Mesenchymal stem cell (in vitro differentiated cells and primary cell): ENCODE results near the gene AGPS.

Experiments
- DNase-seq: peaks from one replicate; pipeline ENCODE4 v3.0.0-alpha.2; 2013
- H2AFZ ChIP-seq: one replicate; pipeline ENCODE4 v1.6.1; 2013; ENCODE audit warnings: low read depth, mild to moderate bottlenecking, control low read depth, inconsistent platforms, low read length, moderate library complexity
- H2AK5ac ChIP-seq: 2 replicates; pipeline ENCODE4 v1.6.1; 2013; ENCODE audit warnings: low read length, moderate library complexity, mild to moderate bottlenecking, inconsistent platforms; ENCODE audit not compliant: severe bottlenecking
- H2BK120ac ChIP-seq: one replicate; pipeline ENCODE4 v1.6.1; 2013; ENCODE audit warnings: low read depth, mild to moderate bottlenecking, inconsistent platforms, low read length, moderate library complexity
- H2BK12ac ChIP-seq, 2 experiments: one replicate each; pipeline ENCODE4 v1.6.1; 2013; ENCODE audit warnings: inconsistent platforms in 2 of 2, low read length in 2 of 2, mild to moderate bottlenecking in 2 of 2, moderate library complexity in 2 of 2, control low read depth in 1 of 2
- H2BK15ac ChIP-seq: one replicate; pipeline ENCODE4 v1.6.1; 2013; ENCODE audit warnings: mild to moderate bottlenecking, low read depth, inconsistent platforms; ENCODE audit not compliant: poor library complexity, severe bottlenecking
- H2BK5ac ChIP-seq: 2 replicates; pipeline ENCODE4 v1.6.1; 2013; ENCODE audit warnings: low read depth, mild to moderate bottlenecking, low read length, control low read depth, inconsistent platforms; ENCODE audit not compliant: poor library complexity, severe bottlenecking
- H3K14ac ChIP-seq, 2 experiments: one replicate each; pipeline ENCODE4 v1.6.1; 2013; ENCODE audit warnings: inconsistent platforms in 2 of 2, low read length in 2 of 2, control low read depth in 1 of 2, mild to moderate bottlenecking in 1 of 2, moderate library complexity in 1 of 2
- H3K18ac ChIP-seq, 2 experiments: one replicate each; pipeline ENCODE4 v1.6.1; 2013; ENCODE audit warnings: inconsistent platforms in 2 of 2, low read length in 2 of 2, control low read depth in 1 of 2, low read depth in 1 of 2, mild to moderate bottlenecking in 1 of 2
- H3K23ac ChIP-seq, 2 experiments: one replicate each; pipeline ENCODE4 v1.6.1; 2013; ENCODE audit warnings: inconsistent platforms in 2 of 2, low read length in 2 of 2, mild to moderate bottlenecking in 2 of 2, moderate library complexity in 2 of 2, control low read depth in 1 of 2
- H3K27ac ChIP-seq: 2 replicates; pipeline ENCODE4 v1.5.1; 2013; ENCODE audit warnings: mild to moderate bottlenecking, moderate library complexity, low read length, control low read depth, inconsistent platforms; ENCODE audit not compliant: poor library complexity, severe bottlenecking
- H3K27me3 ChIP-seq, 2 experiments: 2 replicates each; pipeline versions ENCODE4 v1.6.1 to v1.7.0; 2013; ENCODE audit warnings: low read length in 2 of 2, mild to moderate bottlenecking in 2 of 2, moderate library complexity in 2 of 2, control low read depth in 1 of 2, inconsistent platforms in 1 of 2; ENCODE audit not compliant: control insufficient read depth in 1 of 2, insufficient read depth in 1 of 2
- H3K36me3 ChIP-seq, 2 experiments: 2 replicates each; pipeline versions ENCODE4 v1.6.1 to v1.7.0; 2013; ENCODE audit warnings: low read length in 2 of 2, control low read depth in 1 of 2, inconsistent platforms in 1 of 2, low read depth in 1 of 2, mild to moderate bottlenecking in 1 of 2; ENCODE audit not compliant: insufficient read depth in 2 of 2, control insufficient read depth in 1 of 2
- H3K4ac ChIP-seq, 2 experiments: one replicate each; pipeline ENCODE4 v1.6.1; 2013; ENCODE audit warnings: inconsistent platforms in 2 of 2, low read length in 2 of 2, mild to moderate bottlenecking in 2 of 2, moderate library complexity in 2 of 2, control low read depth in 1 of 2, low read depth in 1 of 2
- H3K4me1 ChIP-seq: 2 replicates; pipeline ENCODE4 v1.6.1; 2013; ENCODE audit warnings: low read depth, low read length, control low read depth; ENCODE audit not compliant: control insufficient read depth, insufficient read depth
- H3K4me2 ChIP-seq: 2 replicates; pipeline ENCODE4 v1.6.1; 2013; ENCODE audit warnings: low read length, mild to moderate bottlenecking, inconsistent platforms; ENCODE audit not compliant: poor library complexity, severe bottlenecking
- H3K4me3 ChIP-seq, 2 experiments: 2 replicates each; pipeline versions ENCODE4 v1.5.1 to v1.7.0; 2013; ENCODE audit warnings: low read length in 2 of 2, mild to moderate bottlenecking in 2 of 2, control low read depth in 1 of 2, low read depth in 1 of 2; ENCODE audit not compliant: insufficient read depth in 1 of 2
- H3K79me1 ChIP-seq: replicated peaks from 2 replicates; pipeline ENCODE4 v1.6.1; 2013; ENCODE audit warnings: mild to moderate bottlenecking, control low read depth, low read length, inconsistent platforms; ENCODE audit not compliant: poor library complexity, severe bottlenecking
- H3K9ac ChIP-seq: 2 replicates; pipeline ENCODE4 v1.7.0; 2013; ENCODE audit warnings: mild to moderate bottlenecking, low read length, moderate library complexity
- H3K9me3 ChIP-seq: 2 replicates; pipeline ENCODE4 v1.7.0; 2013; ENCODE audit warnings: mild to moderate bottlenecking, low read length; ENCODE audit not compliant: control insufficient read depth
- H4K8ac ChIP-seq: one replicate; pipeline ENCODE4 v1.6.1; 2013; ENCODE audit warnings: inconsistent platforms, mild to moderate bottlenecking, low read length, moderate library complexity
- H4K91ac ChIP-seq: one replicate; pipeline ENCODE4 v1.6.1; 2013; ENCODE audit warnings: mild to moderate bottlenecking, low read length, inconsistent platforms
- WGBS: methylation state at CpG from one replicate; pipeline ENCODE4 v1.1.7; 2013; ENCODE audit warnings: mixed read lengths; 5-methylcytosine and 5-hydroxymethylcytosine counted together

Gene AGPS

GRCh38 chr2:177556153-177556552 is 163.6 kb downstream of the AGPS start:
- Histone ChIP-seq H2AK5ac (no peak overlapping the region), H3K14ac (no peak overlapping the region), H3K23ac (no peak overlapping the region), H3K4me1 (peaks cover 5% of the 10 kb centered on the region), H3K4me2 (no peak overlapping the region), H2BK5ac (no peak overlapping the region), H2BK12ac (no peak overlapping the region), H2BK120ac (no peak overlapping the region), H2BK15ac (no peak overlapping the region), H3K79me1 (peaks cover 2% of the 10 kb centered on the region), H3K9me3 (no peaks in the 10 kb centered on the region), H3K9ac (no peak overlapping the region), H3K18ac (no peak overlapping the region), H3K27ac (no peak overlapping the region), H2AFZ (no peak overlapping the region), H3K27me3 (no peaks in the 10 kb centered on the region), H3K4me3 (no peak overlapping the region), H4K91ac (no peak overlapping the region), H3K4ac (no peak overlapping the region), H4K8ac (no peak overlapping the region), H3K36me3 (no peaks in the 10 kb centered on the region)
- WGBS, result 5% methylated on average over 2 of the region's 2 CpGs
- peak; percentile 47 for DNase-seq

- Histone ChIP-seq H2BK15ac (no peak overlapping the region), H3K4me3 (no peak overlapping the region), H2AFZ (no peak overlapping the region), H3K14ac (no peak overlapping the region), H2AK5ac (no peak overlapping the region), H3K4me1 (no peaks in the 10 kb centered on the region), H3K36me3 (no peaks in the 10 kb centered on the region), H3K9ac (no peak overlapping the region), H2BK5ac (no peak overlapping the region), H3K27ac (no peak overlapping the region), H2BK120ac (no peak overlapping the region), H3K4me2 (no peak overlapping the region), H3K4ac (no peak overlapping the region), H3K18ac (no peak overlapping the region), H2BK12ac (no peak overlapping the region), H4K91ac (no peak overlapping the region), H3K23ac (no peak overlapping the region), H3K27me3 (no peaks in the 10 kb centered on the region), H3K79me1 (no peaks in the 10 kb centered on the region), H3K9me3 (no peaks in the 10 kb centered on the region), H4K8ac (no peak overlapping the region)
- DNase-seq, result no peak
- 100% methylated on average over 1 of the region's 1 CpG for WGBS
Measured at GRCh38 chr2:177557794-177558193, 165.2 kb downstream of the AGPS start.

GRCh38 chr2:177559638-177560037 is 167.1 kb downstream of the AGPS start:
- Histone ChIP-seq H3K4me3 (no peak overlapping the region), H3K23ac (no peak overlapping the region), H2BK5ac (no peak overlapping the region), H2BK12ac (no peak overlapping the region), H3K27ac (no peak overlapping the region), H3K4me2 (no peak overlapping the region), H2AFZ (no peak overlapping the region), H2AK5ac (no peak overlapping the region), H3K14ac (no peak overlapping the region), H2BK15ac (no peak overlapping the region), H4K8ac (no peak overlapping the region), H3K18ac (no peak overlapping the region), H3K79me1 (no peaks in the 10 kb centered on the region), H3K9ac (no peak overlapping the region), H3K4me1 (no peaks in the 10 kb centered on the region), H3K4ac (no peak overlapping the region), H3K9me3 (no peaks in the 10 kb centered on the region), H3K36me3 (no peaks in the 10 kb centered on the region), H2BK120ac (no peak overlapping the region), H3K27me3 (no peaks in the 10 kb centered on the region), H4K91ac (no peak overlapping the region)
- WGBS, result 92% methylated on average over 2 of the region's 2 CpGs
- no peak for DNase-seq

GRCh38 chr2:177568390-177568789 is 175.8 kb downstream of the AGPS start:
- Histone ChIP-seq H3K27me3 (no peaks in the 10 kb centered on the region), H3K14ac (no peak overlapping the region), H2BK15ac (no peak overlapping the region), H2AFZ (no peak overlapping the region), H3K4me1 (peaks cover 1% of the 10 kb centered on the region), H3K36me3 (no peaks in the 10 kb centered on the region), H2BK12ac (no peak overlapping the region), H2BK120ac (no peak overlapping the region), H3K23ac (no peak overlapping the region), H3K9ac (no peak overlapping the region), H4K8ac (no peak overlapping the region), H3K79me1 (no peaks in the 10 kb centered on the region), H3K4ac (no peak overlapping the region), H3K4me2 (no peak overlapping the region), H3K27ac (no peak overlapping the region), H3K18ac (no peak overlapping the region), H4K91ac (no peak overlapping the region), H2AK5ac (no peak overlapping the region), H3K9me3 (no peaks in the 10 kb centered on the region), H3K4me3 (no peak overlapping the region), H2BK5ac (no peak overlapping the region)
- WGBS, result 44% methylated on average over 1 of the region's 1 CpG
- no peak for DNase-seq
